Bone marrow (tissue), 2 donors: ENCODE data around the gene JMJD8.

Experiments used
- DNase-seq, 2 donors: peaks; one replicate each; lab custom pipeline; 2025; lab: John Stamatoyannopoulos, UW

JMJD8 gene

GRCh38 chr16:684071-684794 lies at the start of gene JMJD8:
Gene JMJD8, minus strand, starts transcription at chr16:684334. Its CDS starts 15 bp downstream, at chr16:684319.
- peak; percentile 74 to 87 for DNase-seq

DNA sequence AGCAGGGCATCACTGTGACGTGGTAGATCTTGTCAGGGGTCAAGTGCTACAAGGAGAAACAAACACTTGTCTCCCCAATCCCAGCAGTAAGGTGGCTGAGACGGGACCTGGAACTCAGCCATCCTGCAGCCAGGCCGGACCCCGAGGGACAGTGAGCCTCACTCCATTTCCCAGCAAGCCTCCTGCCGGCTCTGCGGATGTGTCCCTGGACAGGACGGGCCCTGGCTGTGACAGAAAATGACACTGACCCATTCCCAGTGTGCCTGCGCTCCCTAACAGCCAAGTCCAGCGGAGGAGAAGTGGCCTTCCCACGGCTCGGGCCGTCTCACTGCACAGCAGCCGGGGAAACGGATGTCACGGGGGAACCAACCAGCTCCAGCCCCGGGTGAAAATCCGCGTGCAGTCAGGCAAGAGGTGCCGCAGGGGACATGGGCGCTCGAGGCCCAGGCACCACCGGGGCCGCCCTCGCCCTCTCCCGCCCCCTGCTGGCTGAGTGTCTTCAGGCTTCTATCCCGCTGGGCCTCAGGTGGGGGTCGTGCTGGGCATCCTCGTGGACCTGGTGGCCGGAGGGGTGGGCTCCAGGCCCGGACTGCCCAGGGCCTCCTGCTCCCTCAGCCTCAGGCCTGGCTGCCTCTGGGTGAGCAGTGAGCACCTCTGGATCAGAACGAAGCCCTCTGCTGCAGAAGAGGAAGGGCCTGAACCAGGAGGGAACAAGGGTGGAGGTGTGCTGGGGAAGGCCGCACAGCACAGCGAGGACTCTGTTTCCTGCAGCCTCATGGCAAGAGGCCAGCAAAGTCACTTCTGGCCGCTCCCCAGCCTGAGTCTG lies 49.5 kb upstream of the JMJD8 start:
- DNase-seq: no peak

GRCh38 chr16:732936-733335 lies 48.8 kb upstream of the JMJD8 start:
- DNase-seq: no peak

DNA sequence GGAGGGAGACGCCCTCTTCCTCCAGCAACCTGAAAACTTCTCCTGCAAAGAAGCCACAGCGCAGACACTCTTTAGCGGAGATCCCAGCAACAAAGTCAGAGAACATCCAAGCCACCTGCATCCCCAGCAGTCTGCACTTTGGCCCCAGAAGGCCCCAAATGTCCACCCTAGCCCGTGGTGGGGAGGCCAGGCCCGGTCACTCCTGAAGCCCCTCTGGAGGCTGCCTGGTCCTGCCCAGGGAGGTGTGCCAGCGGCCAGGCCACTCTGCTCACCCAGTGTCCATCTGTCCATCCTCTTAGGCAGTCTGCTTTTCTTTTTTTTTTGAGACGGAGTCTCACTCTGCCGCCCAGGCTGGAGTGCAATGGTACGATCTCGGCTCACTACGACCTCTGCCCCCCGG lies 48.2 kb upstream of the JMJD8 start:
- no peak for DNase-seq

GRCh38 chr16:730666-731509 lies 46.8 kb upstream of the JMJD8 start:
- DNase-seq: no peak

DNA sequence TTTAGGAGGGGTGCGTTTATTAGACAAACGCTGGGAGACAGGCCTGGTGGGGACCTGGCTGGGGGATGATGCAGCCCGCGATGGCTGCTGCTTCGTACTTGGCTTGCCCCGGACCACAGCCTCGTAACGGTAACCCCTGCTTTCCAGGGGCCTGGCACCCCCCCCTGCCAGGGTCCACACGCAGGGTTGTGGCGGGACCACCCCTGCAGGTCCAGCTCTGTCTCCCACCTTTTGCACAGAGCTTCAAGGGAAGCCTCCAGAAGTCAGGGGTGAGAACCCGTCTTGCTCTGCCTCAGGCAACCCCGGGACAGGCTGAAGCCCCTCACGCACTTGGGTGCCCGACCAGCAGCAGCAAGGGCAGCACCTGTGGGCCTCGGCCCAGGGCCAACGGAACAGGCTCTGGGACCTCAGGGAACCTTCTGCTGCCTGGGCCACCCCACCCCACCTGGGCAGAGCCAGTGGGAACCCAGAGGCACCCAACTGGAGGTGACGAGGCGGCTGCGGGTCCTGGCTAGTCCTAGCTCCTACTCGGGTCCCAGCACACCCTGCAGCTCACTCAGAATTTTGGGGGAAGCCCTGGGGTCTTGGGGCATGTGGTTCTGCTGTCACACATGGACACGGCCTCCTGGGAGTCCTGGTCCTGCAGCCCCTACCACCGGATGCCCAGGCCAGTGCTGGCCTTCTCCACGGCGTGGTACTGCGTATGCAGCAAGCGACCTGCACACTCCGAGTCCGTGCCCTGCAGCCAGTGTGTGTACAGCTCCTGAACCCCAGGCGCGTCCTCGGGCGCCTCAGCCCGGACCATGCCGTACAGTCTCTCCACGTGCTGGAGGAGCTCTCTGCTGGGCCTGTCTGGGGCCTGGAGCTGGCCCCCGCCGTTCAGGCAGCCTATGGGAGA lies 45.9 kb upstream of the JMJD8 start:
- no peak for DNase-seq

- DNase-seq: no peak
Measured at GRCh38 chr16:728890-729744, 45.0 kb upstream of the JMJD8 start.

- no peak for DNase-seq
Measured at GRCh38 chr16:728131-728889, 44.2 kb upstream of the JMJD8 start.

- DNase-seq: no peak
Measured at GRCh38 chr16:727291-727977, 43.3 kb upstream of the JMJD8 start.

DNA sequence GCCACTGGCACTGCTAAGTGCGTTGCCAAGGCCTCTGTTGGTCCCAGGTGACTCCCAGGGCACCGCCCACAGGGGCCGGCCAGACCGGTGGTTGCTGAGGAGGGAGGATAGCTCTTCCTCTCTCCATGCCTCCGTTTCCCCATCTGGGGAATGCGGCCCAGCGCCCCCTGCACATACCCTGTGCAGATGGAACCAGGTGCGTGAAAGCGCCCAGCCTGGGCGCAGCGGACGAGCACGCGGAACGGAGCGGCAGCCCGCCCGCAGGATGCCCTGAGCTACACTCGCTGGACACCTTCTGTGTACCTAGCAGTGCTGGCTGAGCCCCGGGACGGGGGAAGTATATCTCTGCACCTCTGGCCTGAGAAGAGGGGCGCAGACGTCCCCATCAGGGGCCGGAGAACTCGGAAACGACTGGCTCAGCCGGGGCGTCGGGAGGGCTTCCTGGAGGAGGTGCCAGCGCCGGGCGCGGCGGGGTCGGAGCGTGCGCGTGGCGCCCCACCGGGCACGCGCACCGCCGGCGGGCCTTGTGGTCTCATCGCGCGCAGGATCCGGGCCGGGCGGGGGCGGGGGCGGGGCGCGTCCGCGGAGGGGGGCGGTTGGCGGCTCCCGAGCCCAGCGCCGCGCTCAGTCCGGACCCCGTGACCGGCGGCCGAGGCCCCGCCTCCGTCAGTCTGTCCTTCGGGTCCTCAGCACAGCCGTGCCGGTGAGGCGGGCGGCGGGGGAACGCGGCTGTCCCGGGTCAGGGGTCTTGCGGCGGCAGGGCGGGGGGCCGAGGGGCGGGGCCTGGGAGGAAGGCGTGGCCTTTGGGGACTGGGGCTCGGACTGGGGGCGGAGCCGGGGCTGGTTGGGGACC lies 42.5 kb upstream of the JMJD8 start, which contains the start of the genes CCDC78 and HAGHL:
Gene CCDC78, minus strand, starts transcription at position 6 of the 853 bp plus-strand sequence. CDS start 76 bp downstream, outside the sequence.
Gene HAGHL, plus strand, starts transcription at position 669 of the 853 bp plus-strand sequence. CDS start 404 bp downstream, outside the sequence.
- no peak for DNase-seq

- DNase-seq: no peak
Measured at GRCh38 chr16:726188-726437, 42.0 kb upstream of the JMJD8 start.

GRCh38 chr16:725463-726187 lies 41.5 kb upstream of the JMJD8 start:
- DNase-seq: no peak

GRCh38 chr16:725041-725376 lies 40.9 kb upstream of the JMJD8 start:
- no peak for DNase-seq

GRCh38 chr16:724188-725040 lies 40.3 kb upstream of the JMJD8 start:
- DNase-seq: no peak

- no peak for DNase-seq
Measured at GRCh38 chr16:723695-724094, 39.6 kb upstream of the JMJD8 start.

GRCh38 chr16:722835-723633 lies 38.9 kb upstream of the JMJD8 start:
- DNase-seq: no peak
